ENCODE measurements around the gene UEVLD.

- no peak for TF ChIP-seq CTCF (IDR thresholded peaks at IDR 0.05; ENCODE audit: low read length)
- TF ChIP-seq EZH2 (IDR thresholded peaks at IDR 0.05; ENCODE audit: borderline replicate concordance, low read length), result no peak
Measured at GRCh38 chr11:18523084-18523483, 65.5 kb downstream of the UEVLD start.
